SH-SY5Y (cell line): ENCODE results near the gene MUC15.

Experiments
- GATA2 ChIP-seq: IDR thresholded peaks from 2 replicates; pipeline ENCODE4 v1.6.1; 2011; ENCODE audit warnings: mild to moderate bottlenecking, low read depth, low read length
- GATA3 ChIP-seq: IDR thresholded peaks from 2 replicates; pipeline ENCODE4 v1.6.1; 2011; ENCODE audit warnings: low read depth, mild to moderate bottlenecking, low read length, moderate library complexity

- TF ChIP-seq GATA3 (no peak), GATA2 (no peak)
Measured at GRCh38 chr11:26578998-26579661, 7.1 kb upstream of the MUC15 start.
